ENCODE results near the gene LBR.

The LBR gene

DNA sequence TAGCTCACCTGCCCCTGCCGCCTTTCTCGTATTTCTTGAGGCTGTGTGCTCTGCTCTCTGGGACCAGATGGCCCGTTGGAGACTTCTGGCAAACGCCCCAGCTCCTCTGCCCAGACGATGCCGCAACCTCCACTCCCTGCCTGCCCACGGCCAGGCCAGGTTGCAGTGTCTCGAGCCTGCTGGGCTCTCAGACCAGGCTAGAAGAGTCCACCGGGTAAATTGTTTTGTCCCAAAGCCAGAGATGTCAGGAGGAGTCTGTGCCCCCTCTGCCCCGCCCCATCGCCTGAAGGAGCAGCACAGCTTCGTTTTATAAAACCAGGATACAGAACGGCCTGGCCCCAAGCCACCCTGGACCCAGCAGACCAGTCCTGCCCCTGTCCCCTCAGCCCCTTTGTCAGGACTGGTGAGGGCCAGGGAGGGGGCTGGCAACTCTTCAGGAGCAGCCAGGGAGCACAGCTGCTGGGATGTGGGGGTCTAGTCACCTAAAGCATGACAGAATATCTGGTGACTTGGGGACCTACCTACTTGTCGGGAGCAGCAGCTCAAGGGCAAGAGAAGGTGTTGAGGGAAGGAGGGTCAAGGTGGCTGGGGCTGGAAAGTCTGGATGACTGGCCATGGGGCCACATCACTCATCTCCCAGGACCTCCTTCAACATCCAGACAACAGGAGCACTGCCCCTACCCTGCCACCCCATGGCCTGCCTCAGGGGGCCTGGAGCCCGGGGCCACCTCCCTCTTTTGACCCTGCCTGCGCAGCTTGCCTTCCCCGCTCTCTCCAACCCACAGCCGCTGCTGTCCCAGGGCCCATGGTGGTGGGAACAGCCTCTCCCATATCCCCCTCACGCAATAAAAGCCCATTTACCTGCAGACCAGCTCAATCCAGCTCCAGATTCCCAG is 33.9 kb upstream of the LBR start:
- Histone ChIP-seq H3K9me3 (ENCODE audit: control insufficient read depth, low read length) (no peaks in the 10 kb centered on the region), H3K27me3 (replicated peaks; ENCODE audit: control insufficient read depth, insufficient read depth, low read length) (peaks cover 24% of the 10 kb centered on the region), H3K4me3 (ENCODE audit: low read length) (no peak overlapping the region), H3K9ac (ENCODE audit: low read length) (no peak overlapping the region), H3K36me3 (ENCODE audit: control insufficient read depth, insufficient read depth, low read length, severe bottlenecking) (no peaks in the 10 kb centered on the region), H3K4me1 (ENCODE audit: control insufficient read depth, insufficient read depth, low read length) (peaks cover 15% of the 10 kb centered on the region)
- no peak for DNase-seq (ENCODE audit: low read depth)

GRCh38 chr1:225460737-225461532 is 33.1 kb upstream of the LBR start:
- H3K36me3 ChIP-seq (ENCODE audit: control insufficient read depth, insufficient read depth, low read length, severe bottlenecking), result no peaks in the 10 kb centered on the region
- DNase-seq (ENCODE audit: low read depth), result no peak
- H3K4me1 ChIP-seq (ENCODE audit: control insufficient read depth, insufficient read depth, low read length), result peaks cover 15% of the 10 kb centered on the region
- no peaks in the 10 kb centered on the region for H3K9me3 ChIP-seq (ENCODE audit: control insufficient read depth, low read length)
- H3K4me3 ChIP-seq (ENCODE audit: low read length), result no peak overlapping the region
- H3K9ac ChIP-seq (ENCODE audit: low read length), result no peak overlapping the region
- peaks cover 24% of the 10 kb centered on the region for H3K27me3 ChIP-seq (replicated peaks; ENCODE audit: control insufficient read depth, insufficient read depth, low read length)

DNA sequence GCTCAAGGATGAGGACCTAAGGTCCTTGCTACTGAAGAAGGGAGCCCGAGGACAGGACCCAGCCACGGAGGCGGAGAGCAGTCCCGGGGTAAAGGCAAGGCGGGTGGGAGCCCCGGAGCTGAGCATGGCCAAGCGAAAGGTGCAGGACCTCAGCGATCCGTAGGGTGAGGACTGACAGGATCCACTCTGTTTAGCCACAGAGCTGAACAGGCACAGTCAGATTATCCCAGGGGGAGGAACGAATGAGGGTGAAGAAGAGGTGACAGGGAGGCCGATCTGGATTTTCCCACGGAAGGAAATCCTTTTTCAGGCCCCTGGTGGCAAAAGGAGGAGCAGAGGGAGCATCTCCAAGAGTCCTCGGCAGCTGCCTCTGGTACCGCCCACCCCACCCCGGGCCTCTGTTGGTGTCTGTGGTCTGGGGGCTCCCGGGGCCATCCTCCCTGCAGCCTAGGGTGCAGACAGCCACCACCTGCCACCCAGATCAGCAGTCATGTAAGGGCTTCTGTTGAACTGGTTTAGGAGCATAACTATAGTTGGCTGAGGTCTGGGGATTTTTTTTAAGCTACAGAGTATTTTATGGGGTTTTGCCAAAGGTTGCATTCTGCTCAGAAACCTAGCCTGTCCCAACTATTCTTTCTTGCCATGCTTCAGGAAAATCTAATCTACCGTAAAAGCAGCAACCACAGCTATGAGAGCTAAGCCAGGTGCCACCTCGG is 32.3 kb upstream of the LBR start:
- no peak for DNase-seq (ENCODE audit: low read depth)
- H3K4me3 ChIP-seq (ENCODE audit: low read length), result no peak overlapping the region
- peaks cover 20% of the 10 kb centered on the region for H3K27me3 ChIP-seq (replicated peaks; ENCODE audit: control insufficient read depth, insufficient read depth, low read length)
- H3K9ac ChIP-seq (ENCODE audit: low read length), result no peak overlapping the region
- no peaks in the 10 kb centered on the region for H3K9me3 ChIP-seq (ENCODE audit: control insufficient read depth, low read length)
- H3K4me1 ChIP-seq (ENCODE audit: control insufficient read depth, insufficient read depth, low read length), result peaks cover 15% of the 10 kb centered on the region
- H3K36me3 ChIP-seq (ENCODE audit: control insufficient read depth, insufficient read depth, low read length, severe bottlenecking), result no peaks in the 10 kb centered on the region

DNA sequence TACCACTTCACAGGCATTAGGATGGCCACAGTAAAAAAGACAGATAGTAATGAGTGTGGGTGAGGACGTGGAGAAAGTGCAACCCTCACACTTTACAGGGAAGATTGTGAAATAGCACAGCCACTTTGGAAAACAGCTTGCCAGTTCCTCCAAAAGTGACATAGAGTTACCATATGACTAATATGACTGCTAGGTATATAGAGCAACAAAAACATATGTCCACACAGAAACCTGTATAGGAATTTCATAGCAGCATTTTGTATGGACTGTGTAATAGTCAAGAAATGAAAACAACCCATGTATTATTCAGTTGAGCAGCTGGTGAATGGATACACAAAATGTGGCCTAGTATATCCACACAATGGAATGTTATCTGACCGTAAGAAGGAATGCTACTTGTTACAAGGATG is 30.4 kb upstream of the LBR start:
- no peak overlapping the region for H3K4me3 ChIP-seq (ENCODE audit: low read length)
- H3K9ac ChIP-seq (ENCODE audit: low read length), result no peak overlapping the region
- peaks cover 27% of the 10 kb centered on the region for H3K4me1 ChIP-seq (ENCODE audit: control insufficient read depth, insufficient read depth, low read length)
- no peaks in the 10 kb centered on the region for H3K36me3 ChIP-seq (ENCODE audit: control insufficient read depth, insufficient read depth, low read length, severe bottlenecking)
- DNase-seq (ENCODE audit: low read depth), result no peak
- no peaks in the 10 kb centered on the region for H3K9me3 ChIP-seq (ENCODE audit: control insufficient read depth, low read length)
- peaks cover 14% of the 10 kb centered on the region for H3K27me3 ChIP-seq (replicated peaks; ENCODE audit: control insufficient read depth, insufficient read depth, low read length)

- H3K4me1 ChIP-seq (ENCODE audit: control insufficient read depth, insufficient read depth, low read length), result peaks cover 18% of the 10 kb centered on the region
- H3K36me3 ChIP-seq (ENCODE audit: control insufficient read depth, insufficient read depth, low read length, severe bottlenecking), result no peaks in the 10 kb centered on the region
- no peak overlapping the region for H3K4me3 ChIP-seq (ENCODE audit: low read length)
- H3K9me3 ChIP-seq (ENCODE audit: control insufficient read depth, low read length), result no peaks in the 10 kb centered on the region
- no peaks in the 10 kb centered on the region for H3K27me3 ChIP-seq (replicated peaks; ENCODE audit: control insufficient read depth, insufficient read depth, low read length)
- no peak overlapping the region for H3K9ac ChIP-seq (ENCODE audit: low read length)
- DNase-seq (ENCODE audit: low read depth), result peak; percentile 79
Measured at GRCh38 chr1:225454733-225455132, 26.9 kb upstream of the LBR start.

DNA sequence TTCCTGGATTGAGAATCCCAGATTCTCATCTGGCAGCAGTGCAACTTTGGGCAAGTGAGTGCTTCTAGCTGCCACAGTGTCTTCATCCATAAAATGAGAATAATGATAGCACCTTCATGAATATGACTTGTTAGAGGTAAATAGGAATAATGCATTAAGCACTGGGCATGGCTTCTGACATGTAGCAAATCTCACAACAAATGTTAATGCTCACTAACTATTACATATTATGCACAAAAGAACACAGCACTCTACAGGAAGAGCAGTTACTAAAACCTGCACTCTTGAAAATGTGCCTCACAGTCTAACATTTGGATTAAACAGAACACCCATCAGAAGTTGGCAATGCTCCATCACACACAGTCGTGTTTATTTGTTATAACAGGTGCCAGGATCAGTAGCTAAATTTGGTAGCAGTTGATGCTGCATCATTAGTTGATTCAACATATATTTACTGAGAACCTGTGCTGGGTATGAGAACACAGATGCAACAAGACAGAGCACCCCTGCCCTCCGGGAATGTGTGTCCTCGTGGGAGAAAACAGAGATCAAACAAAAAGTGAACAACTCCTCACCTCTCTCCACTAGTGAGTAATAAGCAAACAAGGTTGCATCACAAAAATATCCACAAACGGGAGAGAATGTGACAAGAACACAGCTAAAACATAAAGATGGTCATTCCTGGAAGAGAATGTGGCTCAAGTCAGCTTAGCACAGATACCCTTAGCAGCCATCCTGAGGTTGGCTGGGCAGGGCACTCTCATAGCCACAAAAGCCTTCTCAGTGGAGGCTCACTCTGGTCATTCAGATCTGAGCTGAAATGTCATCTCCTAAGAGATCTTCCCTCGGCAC is 26.2 kb upstream of the LBR start:
- Histone ChIP-seq H3K4me1 (ENCODE audit: control insufficient read depth, insufficient read depth, low read length) (peaks cover 18% of the 10 kb centered on the region), H3K9me3 (ENCODE audit: control insufficient read depth, low read length) (no peaks in the 10 kb centered on the region), H3K9ac (ENCODE audit: low read length) (no peak overlapping the region), H3K4me3 (ENCODE audit: low read length) (no peak overlapping the region), H3K27me3 (replicated peaks; ENCODE audit: control insufficient read depth, insufficient read depth, low read length) (no peaks in the 10 kb centered on the region), H3K36me3 (ENCODE audit: control insufficient read depth, insufficient read depth, low read length, severe bottlenecking) (no peaks in the 10 kb centered on the region)
- no peak for DNase-seq (ENCODE audit: low read depth)

DNA sequence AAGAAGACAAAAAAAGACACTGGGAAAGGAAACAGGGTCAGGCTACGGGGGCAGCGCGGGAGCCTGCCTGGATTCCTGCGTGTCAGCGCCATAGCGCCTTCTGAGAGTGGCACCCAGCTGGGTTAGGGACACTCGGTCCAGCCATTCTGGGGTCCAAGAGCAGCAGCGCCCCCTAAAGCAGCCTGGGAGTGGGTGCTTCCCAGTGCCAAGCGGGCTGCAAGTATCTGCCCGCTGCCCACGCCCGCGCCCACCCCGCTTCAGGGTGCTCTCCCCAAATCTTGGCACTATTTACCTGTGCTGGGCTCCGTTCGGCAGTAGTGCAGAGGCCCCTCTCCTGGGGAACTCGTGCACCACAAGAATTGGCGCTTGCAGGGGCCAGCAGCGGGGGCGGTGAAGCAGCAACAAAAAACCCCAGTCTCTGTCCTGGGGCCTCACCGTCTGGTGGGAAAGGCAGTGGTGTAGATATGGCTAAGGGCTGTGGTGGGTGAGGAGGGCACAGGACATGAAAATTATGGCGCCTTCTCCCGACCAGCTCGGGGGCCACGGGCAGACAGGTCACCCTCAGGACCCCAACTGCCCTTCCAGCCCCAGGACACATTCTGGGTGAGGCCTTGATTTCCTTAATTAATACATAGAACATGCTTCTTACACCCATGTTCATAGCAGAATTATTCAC is 24.1 kb upstream of the LBR start:
- Histone ChIP-seq H3K9me3 (ENCODE audit: control insufficient read depth, low read length) (no peaks in the 10 kb centered on the region), H3K9ac (ENCODE audit: low read length) (no peak overlapping the region), H3K4me1 (ENCODE audit: control insufficient read depth, insufficient read depth, low read length) (peaks cover 25% of the 10 kb centered on the region), H3K36me3 (ENCODE audit: control insufficient read depth, insufficient read depth, low read length, severe bottlenecking) (no peaks in the 10 kb centered on the region), H3K27me3 (replicated peaks; ENCODE audit: control insufficient read depth, insufficient read depth, low read length) (no peaks in the 10 kb centered on the region), H3K4me3 (ENCODE audit: low read length) (no peak overlapping the region)
- DNase-seq (ENCODE audit: low read depth), result no peak

- DNase-seq (ENCODE audit: low read depth), result no peak
- Histone ChIP-seq H3K4me1 (ENCODE audit: control insufficient read depth, insufficient read depth, low read length) (peaks cover 25% of the 10 kb centered on the region), H3K4me3 (ENCODE audit: low read length) (no peak overlapping the region), H3K27me3 (replicated peaks; ENCODE audit: control insufficient read depth, insufficient read depth, low read length) (no peaks in the 10 kb centered on the region), H3K9ac (ENCODE audit: low read length) (no peak overlapping the region), H3K36me3 (ENCODE audit: control insufficient read depth, insufficient read depth, low read length, severe bottlenecking) (no peaks in the 10 kb centered on the region), H3K9me3 (ENCODE audit: control insufficient read depth, low read length) (no peaks in the 10 kb centered on the region)
Measured at GRCh38 chr1:225451340-225451739, 23.5 kb upstream of the LBR start.

DNA sequence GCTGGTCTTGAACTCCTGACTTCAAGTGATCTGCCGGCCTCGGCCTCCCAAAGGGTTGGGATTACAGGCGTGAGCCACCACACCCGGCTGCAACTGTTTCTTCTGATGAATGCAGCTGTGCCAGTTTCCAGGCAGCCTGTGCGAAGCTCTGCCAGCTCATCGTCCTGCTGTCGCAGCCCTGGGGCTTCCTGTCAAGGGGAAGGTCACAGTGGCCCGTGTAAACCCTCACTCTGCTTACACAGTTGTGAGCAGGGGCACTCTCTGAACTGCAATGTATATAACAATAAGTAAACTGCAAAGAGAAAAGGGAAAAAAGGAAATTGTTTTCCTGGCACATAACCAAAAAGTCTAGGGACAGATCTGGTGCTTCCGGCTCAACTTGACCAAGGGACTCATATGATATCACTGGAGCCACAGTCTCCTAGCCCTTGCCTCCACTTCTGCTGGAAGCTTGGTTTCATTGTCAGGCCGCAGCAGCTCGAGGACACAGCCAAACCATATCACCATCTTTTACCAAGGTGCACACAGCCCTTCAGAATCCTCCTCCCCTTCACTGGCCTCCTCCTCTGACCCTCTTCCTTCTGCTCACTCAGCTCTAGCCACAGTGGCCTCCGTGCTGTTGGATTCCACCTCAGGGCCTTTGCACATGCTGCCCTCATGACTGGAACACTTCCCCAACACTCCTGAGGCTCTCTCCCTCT is 22.8 kb upstream of the LBR start:
- Histone ChIP-seq H3K4me3 (ENCODE audit: low read length) (no peak overlapping the region), H3K4me1 (ENCODE audit: control insufficient read depth, insufficient read depth, low read length) (peaks cover 26% of the 10 kb centered on the region), H3K9me3 (ENCODE audit: control insufficient read depth, low read length) (no peaks in the 10 kb centered on the region), H3K9ac (ENCODE audit: low read length) (no peak overlapping the region), H3K27me3 (replicated peaks; ENCODE audit: control insufficient read depth, insufficient read depth, low read length) (no peaks in the 10 kb centered on the region), H3K36me3 (ENCODE audit: control insufficient read depth, insufficient read depth, low read length, severe bottlenecking) (no peaks in the 10 kb centered on the region)
- DNase-seq (ENCODE audit: low read depth), result no peak

DNA sequence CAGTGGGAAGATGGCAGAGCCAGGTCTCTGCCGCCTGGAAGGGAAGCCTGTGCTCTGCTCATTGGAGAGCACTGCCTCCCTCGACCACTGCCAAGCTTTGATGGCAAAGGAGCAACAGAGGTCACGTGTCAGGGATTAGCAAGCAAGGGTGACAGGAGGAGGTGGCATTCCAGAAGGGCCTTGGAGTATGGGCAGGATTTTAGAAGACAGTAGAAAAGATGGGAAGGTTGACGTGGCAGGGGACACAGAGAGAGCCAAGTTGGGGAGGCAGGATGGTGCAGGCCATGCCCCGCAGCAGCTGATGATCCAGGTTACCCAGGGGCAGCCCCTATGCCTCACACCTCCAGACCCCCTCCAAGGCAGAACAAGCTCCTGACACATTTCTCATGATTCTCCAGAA is 21.9 kb upstream of the LBR start:
- Histone ChIP-seq H3K36me3 (ENCODE audit: control insufficient read depth, insufficient read depth, low read length, severe bottlenecking) (no peaks in the 10 kb centered on the region), H3K9me3 (ENCODE audit: control insufficient read depth, low read length) (no peaks in the 10 kb centered on the region), H3K4me3 (ENCODE audit: low read length) (no peak overlapping the region), H3K4me1 (ENCODE audit: control insufficient read depth, insufficient read depth, low read length) (peaks cover 31% of the 10 kb centered on the region), H3K9ac (ENCODE audit: low read length) (no peak overlapping the region), H3K27me3 (replicated peaks; ENCODE audit: control insufficient read depth, insufficient read depth, low read length) (no peaks in the 10 kb centered on the region)
- DNase-seq (ENCODE audit: low read depth), result no peak
